Fibroblast of skin of left quadriceps (primary cell): ENCODE measurements around the gene ATF6.
"Not testable (repeated sequence)": the region's sequence is repeated elsewhere in the genome, so short reads cannot be mapped to it uniquely, and the experiment has no call there.

Source experiments
- DNase-seq, 2 experiments: peaks; one replicate each; pipeline ENCODE4 v3.0.0-alpha.2; 2013; ENCODE audit warnings: low read depth in 2 of 2

The ATF6 gene

GRCh38 chr1:161766102-161766981 is at the start of gene ATF6:
TSS of gene ATF6 (plus strand) at chr1:161766320. CDS start at chr1:161766361, 41 bp downstream.
- DNase-seq: peak; percentile 84 to 86

GRCh38 chr1:161718559-161719324 is 47.4 kb upstream of the ATF6 start:
- no peak for DNase-seq

- DNase-seq: no peak
These were observed 46.9 kb upstream of the ATF6 start for GRCh38 chr1:161719325-161719611.

- no peak for DNase-seq
These were observed 45.7 kb upstream of the ATF6 start for GRCh38 chr1:161720422-161720821.

GRCh38 chr1:161720956-161721737 is 45.0 kb upstream of the ATF6 start, which contains the start of gene FCRLB:
TSS of gene FCRLB (plus strand) at chr1:161721544. CDS start at chr1:161722673, 1,129 bp downstream.
- DNase-seq: no peak

GRCh38 chr1:161721738-161722343 is 44.3 kb upstream of the ATF6 start:
- DNase-seq: peak in 1 of 2 experiments; percentile 63

GRCh38 chr1:161722406-161722805 is 43.7 kb upstream of the ATF6 start:
- DNase-seq: no peak

- no peak for DNase-seq
These were observed 42.5 kb upstream of the ATF6 start for GRCh38 chr1:161723459-161724141.

GRCh38 chr1:161725258-161725907 is 40.7 kb upstream of the ATF6 start:
- not testable (repeated sequence) for DNase-seq

- DNase-seq: no peak
These were observed 40.1 kb upstream of the ATF6 start for GRCh38 chr1:161725908-161726472.

GRCh38 chr1:161726473-161727255 is 39.5 kb upstream of the ATF6 start:
- DNase-seq: peak in 1 of 2 experiments; percentile 68

GRCh38 chr1:161727256-161727924 is 38.7 kb upstream of the ATF6 start:
- DNase-seq: peak in 1 of 2 experiments; percentile 74

- DNase-seq: no peak
These were observed 37.5 kb upstream of the ATF6 start for GRCh38 chr1:161728376-161729226.

GRCh38 chr1:161730050-161730564 is 36.0 kb upstream of the ATF6 start:
- DNase-seq: no peak

- no peak for DNase-seq
These were observed 34.9 kb upstream of the ATF6 start for GRCh38 chr1:161731241-161731640.

GRCh38 chr1:161731981-161732718 is 34.0 kb upstream of the ATF6 start:
- no peak for DNase-seq

GRCh38 chr1:161733526-161733925 is 32.6 kb upstream of the ATF6 start:
- peak; percentile 79 for DNase-seq
